Stimulated activated naive CD8-positive, alpha-beta T cell treated with anti-CD3 and anti-CD28 coated beads, Interleukin-15, Interleukin-2, amounts not matched to agents 100 ng/mL and 50 ng/mL, for 24 hours (primary cell): Measurements from ENCODE around the gene RNF10.
"Not testable (repeated sequence)": the region's sequence is repeated elsewhere in the genome, so short reads cannot be mapped to it uniquely, and the experiment has no call there.

Source experiments
- H3K27ac Mint-ChIP-seq: one replicate; pipeline ENCODE4 v1.8.0; 2021; ENCODE audit warnings: mild to moderate bottlenecking, mixed read lengths
- H3K27me3 Mint-ChIP-seq: one replicate; pipeline ENCODE4 v1.8.0; 2021; ENCODE audit warnings: mixed read lengths
- H3K36me3 Mint-ChIP-seq: one replicate; pipeline ENCODE4 v1.8.0; 2021; ENCODE audit warnings: low read depth, mixed read lengths
- H3K4me1 Mint-ChIP-seq: one replicate; pipeline ENCODE4 v1.8.0; 2021; ENCODE audit warnings: low read depth, mixed read lengths
- H3K4me3 Mint-ChIP-seq: one replicate; pipeline ENCODE4 v1.8.0; 2021; ENCODE audit warnings: mild to moderate bottlenecking, mixed read lengths
- H3K9me3 Mint-ChIP-seq: one replicate; pipeline ENCODE4 v1.8.0; 2021; ENCODE audit warnings: mixed read lengths

RNF10 gene

GRCh38 chr12:120534203-120534702 is at the start of gene RNF10:
TSS of gene RNF10 (plus strand) at chr12:120534356. CDS start at chr12:120534812, 456 bp downstream.
- H3K27me3 Mint-ChIP-seq, result no peaks in the 10 kb centered on the region
- peaks cover 25% of the 10 kb centered on the region for H3K36me3 Mint-ChIP-seq
- peak within 1 kb of the TSS; percentile 93 for H3K27ac Mint-ChIP-seq
- no peaks in the 10 kb centered on the region for H3K9me3 Mint-ChIP-seq
- H3K4me3 Mint-ChIP-seq, result peak within 1 kb of the TSS; percentile 91
- peaks cover 48% of the 10 kb centered on the region for H3K4me1 Mint-ChIP-seq

DNA sequence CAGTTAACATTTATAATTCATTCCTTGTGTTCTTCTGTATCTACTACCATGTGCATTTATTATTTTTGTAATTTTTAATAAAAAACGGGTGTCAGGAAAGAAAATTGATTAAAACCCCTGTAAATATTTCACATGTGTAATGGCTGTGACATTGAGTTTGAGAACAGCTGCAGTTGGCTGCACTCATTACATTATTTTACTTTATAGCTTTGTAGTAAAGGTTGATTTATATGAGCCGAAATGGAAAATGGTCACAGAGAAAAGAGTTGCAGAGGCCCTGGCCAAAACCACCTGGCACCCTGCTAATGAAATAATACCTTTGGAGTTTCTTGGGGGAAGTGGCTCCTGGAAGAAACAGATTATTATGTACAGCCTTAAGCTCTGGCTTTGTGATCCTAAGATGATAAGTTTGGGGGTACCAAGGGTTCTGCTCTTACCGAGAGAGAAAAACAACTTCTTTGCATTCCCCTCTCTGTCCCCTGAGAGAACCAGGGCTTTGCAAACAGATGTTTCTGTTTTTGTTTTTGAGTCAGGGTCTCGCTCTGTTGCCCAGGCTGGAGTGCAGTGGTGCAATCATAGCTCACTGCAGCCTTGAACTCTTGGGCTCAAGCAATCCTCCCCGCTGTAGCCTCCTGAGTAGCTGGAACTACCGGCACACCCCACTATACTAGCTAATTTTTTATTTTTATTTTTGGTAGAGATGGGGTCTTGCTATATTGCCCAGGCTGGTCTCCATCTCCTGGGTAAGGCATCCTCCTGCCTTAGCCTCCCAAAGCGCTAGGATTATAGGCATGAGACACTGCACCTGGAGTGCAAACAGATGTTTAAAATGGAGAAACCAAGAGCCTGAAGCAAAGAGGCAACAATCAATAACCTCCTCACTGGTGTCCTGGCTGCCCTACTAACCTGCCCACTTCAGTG is 47.9 kb upstream of the RNF10 start:
- H3K27me3 Mint-ChIP-seq, result no peaks in the 10 kb centered on the region
- H3K9me3 Mint-ChIP-seq, result no peaks in the 10 kb centered on the region
- no peaks in the 10 kb centered on the region for H3K36me3 Mint-ChIP-seq
- no peak overlapping the region for H3K4me3 Mint-ChIP-seq
- H3K4me1 Mint-ChIP-seq, result peaks cover 8% of the 10 kb centered on the region
- no peak overlapping the region for H3K27ac Mint-ChIP-seq

DNA sequence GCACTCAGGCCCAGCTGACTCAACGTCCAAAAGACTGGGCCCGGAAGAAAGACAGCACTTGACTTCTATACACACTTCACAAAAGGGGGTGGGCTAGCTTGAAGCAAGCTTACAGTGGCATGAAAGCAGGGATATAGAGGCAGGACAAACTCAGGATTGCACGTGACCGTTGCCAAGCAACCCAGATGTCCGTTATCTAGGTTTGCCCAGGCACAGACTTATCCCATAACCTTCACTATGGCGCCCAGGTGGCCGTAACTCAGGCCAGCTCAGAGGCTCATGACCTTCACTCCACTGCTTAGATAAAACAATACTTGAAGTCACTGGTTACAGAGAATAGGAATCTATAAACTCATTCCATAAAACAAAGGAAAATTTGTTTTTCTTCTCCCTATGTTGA is 46.6 kb upstream of the RNF10 start:
- not testable (repeated sequence) for H3K9me3 Mint-ChIP-seq, H3K27me3 Mint-ChIP-seq, H3K36me3 Mint-ChIP-seq, H3K4me1 Mint-ChIP-seq, H3K4me3 Mint-ChIP-seq, H3K27ac Mint-ChIP-seq

GRCh38 chr12:120488057-120488640 is 46.0 kb upstream of the RNF10 start:
- no peak overlapping the region for H3K4me3 Mint-ChIP-seq
- H3K27ac Mint-ChIP-seq, result no peak overlapping the region
- H3K9me3 Mint-ChIP-seq, result no peaks in the 10 kb centered on the region
- no peaks in the 10 kb centered on the region for H3K36me3 Mint-ChIP-seq
- H3K27me3 Mint-ChIP-seq, result no peaks in the 10 kb centered on the region
- H3K4me1 Mint-ChIP-seq, result no peaks in the 10 kb centered on the region

- no peaks in the 10 kb centered on the region for H3K36me3 Mint-ChIP-seq
- no peaks in the 10 kb centered on the region for H3K9me3 Mint-ChIP-seq
- H3K4me3 Mint-ChIP-seq, result no peak overlapping the region
- H3K27ac Mint-ChIP-seq, result no peak overlapping the region
- H3K27me3 Mint-ChIP-seq, result no peaks in the 10 kb centered on the region
- no peaks in the 10 kb centered on the region for H3K4me1 Mint-ChIP-seq
Observed at GRCh38 chr12:120489018-120489417, 45.1 kb upstream of the RNF10 start.

GRCh38 chr12:120490325-120490724 is 43.8 kb upstream of the RNF10 start:
- peaks cover 7% of the 10 kb centered on the region for H3K4me1 Mint-ChIP-seq
- no peak overlapping the region for H3K27ac Mint-ChIP-seq
- H3K4me3 Mint-ChIP-seq, result no peak overlapping the region
- H3K9me3 Mint-ChIP-seq, result no peaks in the 10 kb centered on the region
- no peaks in the 10 kb centered on the region for H3K36me3 Mint-ChIP-seq
- no peaks in the 10 kb centered on the region for H3K27me3 Mint-ChIP-seq

- no peak overlapping the region for H3K4me3 Mint-ChIP-seq
Observed at GRCh38 chr12:120490833-120491512, 43.2 kb upstream of the RNF10 start.

GRCh38 chr12:120495186-120495730 is 38.9 kb upstream of the RNF10 start:
- no peaks in the 10 kb centered on the region for H3K9me3 Mint-ChIP-seq
- H3K27me3 Mint-ChIP-seq, result no peaks in the 10 kb centered on the region
- peaks cover 29% of the 10 kb centered on the region for H3K4me1 Mint-ChIP-seq
- peaks cover 24% of the 10 kb centered on the region for H3K36me3 Mint-ChIP-seq
- peak overlapping the region; percentile 89 for H3K27ac Mint-ChIP-seq
- H3K4me3 Mint-ChIP-seq, result peak overlapping the region; percentile 97

More at GRCh38 chr12:120490833-120491512, 43.2 kb upstream of the RNF10 start:
- Mint-ChIP-seq H3K9me3 (no peaks in the 10 kb centered on the region), H3K4me1 (peaks cover 8% of the 10 kb centered on the region), H3K36me3 (no peaks in the 10 kb centered on the region), H3K27ac (no peak overlapping the region), H3K27me3 (no peaks in the 10 kb centered on the region)

GRCh38 chr12:120495731-120496412 is 38.3 kb upstream of the RNF10 start, which contains the start of gene DYNLL1:
TSS of gene DYNLL1 (plus strand) at chr12:120496113. CDS start at chr12:120496422, 309 bp downstream.
- Mint-ChIP-seq H3K4me3 (peak within 1 kb of the TSS; percentile 97), H3K27me3 (no peaks in the 10 kb centered on the region), H3K36me3 (peaks cover 28% of the 10 kb centered on the region), H3K27ac (peak within 1 kb of the TSS; percentile 89), H3K9me3 (no peaks in the 10 kb centered on the region), H3K4me1 (peaks cover 29% of the 10 kb centered on the region)

- no peaks in the 10 kb centered on the region for H3K27me3 Mint-ChIP-seq
Observed at GRCh38 chr12:120496413-120497340, 37.5 kb upstream of the RNF10 start.

GRCh38 chr12:120497524-120498150 is 36.5 kb upstream of the RNF10 start:
- peak overlapping the region; percentile 78 for H3K27ac Mint-ChIP-seq
- H3K36me3 Mint-ChIP-seq, result peaks cover 30% of the 10 kb centered on the region
- H3K27me3 Mint-ChIP-seq, result no peaks in the 10 kb centered on the region
- peak overlapping the region; percentile 97 for H3K4me3 Mint-ChIP-seq
- no peaks in the 10 kb centered on the region for H3K9me3 Mint-ChIP-seq
- peaks cover 29% of the 10 kb centered on the region for H3K4me1 Mint-ChIP-seq

More at GRCh38 chr12:120496413-120497340, 37.5 kb upstream of the RNF10 start:
- Mint-ChIP-seq H3K4me1 (peaks cover 29% of the 10 kb centered on the region), H3K27ac (peak overlapping the region; percentile 89), H3K9me3 (no peaks in the 10 kb centered on the region), H3K4me3 (peak overlapping the region; percentile 97), H3K36me3 (peaks cover 28% of the 10 kb centered on the region)

DNA sequence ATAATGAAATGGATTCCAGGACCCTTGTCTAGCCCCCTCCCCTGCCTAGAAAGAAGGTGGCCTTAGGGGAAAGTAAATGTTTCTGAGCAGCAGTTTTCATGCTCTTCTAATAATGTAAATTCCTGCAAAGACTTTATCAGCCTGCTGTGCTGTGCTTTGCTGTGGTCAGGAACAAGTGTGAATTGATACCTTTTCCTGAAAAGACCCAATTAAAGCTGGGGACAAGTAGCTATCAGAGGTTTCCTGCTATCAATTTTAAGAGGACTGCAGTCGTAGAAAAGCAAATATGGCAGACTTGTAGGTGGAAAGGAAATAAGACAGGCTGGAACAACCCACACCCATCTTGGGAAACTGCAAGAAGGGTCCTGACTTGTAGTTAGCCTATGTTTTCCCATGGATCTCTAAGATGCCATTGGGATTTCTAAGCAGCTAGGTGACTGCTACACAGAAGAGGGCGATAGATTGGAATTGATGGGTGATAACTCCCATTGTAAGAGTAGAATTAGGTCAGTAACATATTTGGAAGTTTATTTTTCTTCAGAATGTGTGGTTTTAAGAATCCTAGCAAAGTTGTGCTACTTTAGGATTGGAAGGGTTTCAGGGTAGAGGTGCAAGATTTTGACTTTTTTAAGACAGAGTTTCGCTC is 35.2 kb upstream of the RNF10 start:
- H3K27me3 Mint-ChIP-seq, result no peaks in the 10 kb centered on the region
- H3K9me3 Mint-ChIP-seq, result no peaks in the 10 kb centered on the region
- peaks cover 39% of the 10 kb centered on the region for H3K36me3 Mint-ChIP-seq
- H3K27ac Mint-ChIP-seq, result no peak overlapping the region
- peaks cover 29% of the 10 kb centered on the region for H3K4me1 Mint-ChIP-seq
- no peak overlapping the region for H3K4me3 Mint-ChIP-seq
